Testis (tissue), 3 donors: ENCODE results near the gene DOK1. TPM values are rescaled to one million over a fixed set of nuclear protein-coding genes. Genes with fewer than 3 reads are reported as not detected.

Experiments
- DNase-seq: peaks from one replicate; pipeline ENCODE4 v3.0.0-alpha.2; 2019
- H3K27ac ChIP-seq, 2 donors: fragments of 200-600 bp; sonication (generic); one replicate each; pipeline ENCODE4 v1.5.1; 2019
- H3K27me3 ChIP-seq: fragments of 200-600 bp; sonication (generic); one replicate; pipeline ENCODE4 v1.5.1; 2019
- H3K36me3 ChIP-seq: fragments of 200-600 bp; sonication (generic); one replicate; pipeline ENCODE4 v1.5.1; 2017; ENCODE audit warnings: low read depth; ENCODE audit errors: missing control alignments
- H3K4me1 ChIP-seq: fragments of 200-600 bp; sonication (generic); one replicate; pipeline ENCODE4 v1.5.1; 2019
- H3K4me3 ChIP-seq, 2 donors: fragments of 200-600 bp; sonication (generic); one replicate each; pipeline ENCODE4 v1.5.1; 2017 to 2019
- H3K9me3 ChIP-seq: fragments of 200-600 bp; sonication (generic); one replicate; pipeline ENCODE4 v1.5.1; 2017
- CTCF ChIP-seq, 3 experiments: fragments of 450-650 bp in 2 of 3; fragments of 200-600 bp in 1 of 3; sonication (generic) in 1 of 3; IDR thresholded peaks; one replicate each; pipeline ENCODE4 v1.5.1; 2016 to 2019; ENCODE audit warnings: antibody characterized with exemption in 3 of 3, mild to moderate bottlenecking in 2 of 3, moderate library complexity in 1 of 3
- POLR2A ChIP-seq: fragments of 450-650 bp; IDR thresholded peaks from one replicate; pipeline ENCODE4 v1.6.1; 2017; ENCODE audit warnings: antibody characterized with exemption, mild to moderate bottlenecking, moderate library complexity
- WGBS, 2 donors: methylation state at CpG; one replicate each; pipeline ENCODE4 v1.1.5; 2018; 5-methylcytosine and 5-hydroxymethylcytosine counted together
- intact Hi-C: fragments of 100-400 bp; cut with DNase I; formaldehyde crosslinking; loops from one replicate; pipeline ENCODE4 v1.15.1; 2023; ENCODE audit warnings: low total_unique reads
- polyA plus RNA-seq: library from polyadenylated mRNA; stranded (reverse); fragments of 350-450 nt; fragmentation: Illumina TruSeq; extraction: RNeasy Lipid Tissue Mini Kit (QIAGEN cat#74804); gene quantifications from one replicate; pipeline ENCODE4 v1.2.3, GENCODE V29; 2014; ENCODE audit warnings: low read depth, low replicate concordance; ENCODE audit not compliant: insufficient read depth
- total RNA-seq, 2 donors: library from RNA; depleted of rRNA; stranded (reverse); fragments of >200 nt; gene quantifications; one replicate each; pipeline ENCODE4 v1.2.3, GENCODE V29; 2016

Gene DOK1
- total and polyA plus RNA-seq, 3 donors from 2014 or later, result 9.3 to 19.3 (median 11.2) TPM

- 62 to 84% methylated on average over 12 to 14 of the region's 14 CpGs for WGBS, 2 donors
- H3K36me3 ChIP-seq, result no peaks in the 10 kb centered on the region
- no peak for DNase-seq
- intact Hi-C loops, result no loop called here
- no peaks in the 10 kb centered on the region for H3K9me3 ChIP-seq
- H3K27me3 ChIP-seq, result no peaks in the 10 kb centered on the region
- peaks cover 17% of the 10 kb centered on the region for H3K4me1 ChIP-seq
- no peak overlapping the region for H3K27ac ChIP-seq
- H3K4me3 ChIP-seq, result no peak overlapping the region
- TF ChIP-seq POLR2A (no peak), CTCF (IDR thresholded peaks at IDR 0.05) (no peak)
Observed at GRCh38 chr2:74556159-74556558, 1.6 kb downstream of the DOK1 start.

DNA sequence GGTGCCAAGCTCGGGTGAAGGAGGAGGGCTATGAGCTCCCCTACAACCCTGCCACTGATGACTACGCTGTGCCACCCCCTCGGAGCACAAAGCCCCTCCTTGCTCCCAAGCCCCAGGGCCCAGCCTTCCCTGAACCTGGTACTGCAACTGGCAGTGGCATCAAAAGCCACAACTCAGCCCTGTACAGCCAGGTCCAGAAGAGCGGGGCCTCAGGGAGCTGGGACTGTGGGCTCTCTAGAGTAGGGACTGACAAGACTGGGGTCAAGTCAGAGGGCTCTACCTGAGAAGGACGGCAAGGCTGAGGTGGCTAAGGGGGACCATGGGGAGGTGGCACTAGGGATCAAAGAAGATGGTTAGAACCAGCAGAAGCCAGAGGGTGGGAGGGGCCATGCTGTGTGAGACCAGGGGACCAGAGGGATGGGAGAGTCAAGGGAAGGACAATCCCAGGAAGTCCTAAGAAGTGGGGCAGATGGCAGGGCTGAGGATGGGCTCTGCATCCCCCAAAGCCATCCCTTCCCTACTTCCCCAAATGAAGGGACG lies 2.4 kb downstream of the DOK1 start:
- no peak for DNase-seq
- intact Hi-C loops, result no loop called here
- TF ChIP-seq CTCF (IDR thresholded peaks at IDR 0.05), result no peak
- no peak for TF ChIP-seq POLR2A
- H3K27ac ChIP-seq, result no peak overlapping the region
- H3K4me1 ChIP-seq, result peaks cover 17% of the 10 kb centered on the region
- H3K36me3 ChIP-seq, result no peaks in the 10 kb centered on the region
- 87 to 94% methylated on average over 3 to 6 of the region's 6 CpGs for WGBS, 2 donors
- H3K9me3 ChIP-seq, result no peaks in the 10 kb centered on the region
- no peaks in the 10 kb centered on the region for H3K27me3 ChIP-seq
- no peak overlapping the region for H3K4me3 ChIP-seq

GRCh38 chr2:74558284-74559230 lies 4.0 kb downstream of the DOK1 start:
- peak; percentile 45 for DNase-seq
- 69 to 72% methylated on average over 7 of the region's 7 CpGs for WGBS, 2 donors
- Histone ChIP-seq H3K27ac (no peak overlapping the region), H3K9me3 (no peaks in the 10 kb centered on the region), H3K27me3 (no peaks in the 10 kb centered on the region), H3K36me3 (no peaks in the 10 kb centered on the region), H3K4me3 (no peak overlapping the region), H3K4me1 (peaks cover 4% of the 10 kb centered on the region)
- intact Hi-C loops, result no loop called here
- no peak for TF ChIP-seq CTCF (IDR thresholded peaks at IDR 0.05)
- no peak for TF ChIP-seq POLR2A

- WGBS, 2 donors, result 56 to 63% methylated on average over 5 of the region's 5 CpGs
- intact Hi-C loops, result no loop called here
- H3K4me3 ChIP-seq, result no peak overlapping the region
- TF ChIP-seq POLR2A (no peak), CTCF (IDR thresholded peaks at IDR 0.05) (no peak)
- H3K27ac ChIP-seq, result no peak overlapping the region
- no peaks in the 10 kb centered on the region for H3K27me3 ChIP-seq
- no peaks in the 10 kb centered on the region for H3K36me3 ChIP-seq
- no peaks in the 10 kb centered on the region for H3K9me3 ChIP-seq
- H3K4me1 ChIP-seq, result peaks cover 4% of the 10 kb centered on the region
- no peak for DNase-seq
Observed at GRCh38 chr2:74559912-74560311, 5.4 kb downstream of the DOK1 start.
